Smooth muscle cell (in vitro differentiated cells): Measurements from ENCODE around the gene MAB21L2. TPM values are rescaled to one million over a fixed set of nuclear protein-coding genes. Genes with fewer than 3 reads are reported as not detected.

Source experiments
- DNase-seq: peaks from one replicate; lab custom pipeline; 2025; ENCODE audit not compliant: unreplicated experiment; lab: John Stamatoyannopoulos, UW
- H2AFZ ChIP-seq: fragments of 200-600 bp; sonication (generic); 2 replicates; pipeline ENCODE4 v1.6.0; 2016; ENCODE audit warnings: antibody characterized with exemption, low read depth, mild to moderate bottlenecking
- H3F3A ChIP-seq: fragments of 200-600 bp; sonication (generic); 2 replicates; pipeline ENCODE4 v1.6.0; 2017; ENCODE audit warnings: antibody characterized with exemption, low read depth
- H3K27ac ChIP-seq: fragments of 200-600 bp; sonication (generic); 2 replicates; pipeline ENCODE4 v1.5.1; 2016; ENCODE audit warnings: low read depth, mild to moderate bottlenecking
- H3K27me3 ChIP-seq: fragments of 200-600 bp; sonication (generic); 2 replicates; pipeline ENCODE4 v1.6.1; 2016; ENCODE audit warnings: low read depth, mild to moderate bottlenecking
- H3K36me3 ChIP-seq: fragments of 200-600 bp; sonication (generic); 2 replicates; pipeline ENCODE4 v1.5.1; 2016; ENCODE audit warnings: low read depth
- H3K4me1 ChIP-seq: fragments of 200-600 bp; sonication (generic); 2 replicates; pipeline ENCODE4 v1.5.1; 2016; ENCODE audit warnings: low read depth
- H3K4me2 ChIP-seq: fragments of 200-600 bp; sonication (generic); 2 replicates; pipeline ENCODE4 v1.6.0; 2016; ENCODE audit warnings: mild to moderate bottlenecking
- H3K4me3 ChIP-seq: fragments of 200-600 bp; sonication (generic); 2 replicates; pipeline ENCODE4 v1.5.1; 2016; ENCODE audit warnings: mild to moderate bottlenecking
- H3K79me2 ChIP-seq: fragments of 200-600 bp; sonication (generic); 2 replicates; pipeline ENCODE4 v1.6.0; 2016; ENCODE audit warnings: low read depth, mild to moderate bottlenecking
- H3K9ac ChIP-seq: fragments of 200-600 bp; sonication (generic); 2 replicates; pipeline ENCODE4 v1.6.0; 2016; ENCODE audit warnings: low read depth
- H3K9me3 ChIP-seq: fragments of 200-600 bp; sonication (generic); replicated peaks from 2 replicates; pipeline ENCODE4 v1.5.1; 2016; ENCODE audit warnings: low read depth
- H4K20me1 ChIP-seq: fragments of 200-600 bp; sonication (generic); 2 replicates; pipeline ENCODE4 v1.6.0; 2016; ENCODE audit warnings: low read depth
- CTCF ChIP-seq: fragments of 200-600 bp; sonication (generic); IDR thresholded peaks from 2 replicates; pipeline ENCODE4 v1.5.1; 2017; ENCODE audit warnings: borderline replicate concordance, mild to moderate bottlenecking, antibody characterized with exemption; ENCODE audit not compliant: insufficient read depth, poor library complexity, severe bottlenecking
- WGBS: methylation state at CpG from one replicate; pipeline ENCODE4 v1.1.7; 2016; ENCODE audit warnings: low lambda C conversion rate; 5-methylcytosine and 5-hydroxymethylcytosine counted together
- polyA plus RNA-seq: library from polyadenylated mRNA; unstranded; fragments of >200 nt; fragmentation: Nextera tagmentation; extraction: Ambion mirVana; gene quantifications from 2 replicates; pipeline ENCODE4 v1.2.1, GENCODE V29; 2016
- total RNA-seq: library from RNA; depleted of rRNA; stranded (reverse); fragments of >200 nt; gene quantifications from 2 replicates; pipeline ENCODE4 v1.2.3, GENCODE V29; 2014

MAB21L2 gene
- total and polyA plus RNA-seq, 2 experiments from 2014 or later, result 0.17 to 1.7 TPM

- WGBS, result 49% methylated on average over 5 of the region's 5 CpGs
- Histone ChIP-seq H4K20me1 (no peaks in the 10 kb centered on the region), H3K27me3 (peaks cover 5% of the 10 kb centered on the region), H3K9me3 (no peaks in the 10 kb centered on the region), H3K27ac (no peak overlapping the region), H3K9ac (no peak overlapping the region), H3K36me3 (no peaks in the 10 kb centered on the region), H2AFZ (no peak overlapping the region), H3F3A (no peaks in the 10 kb centered on the region), H3K79me2 (no peaks in the 10 kb centered on the region), H3K4me3 (no peak overlapping the region), H3K4me1 (peaks cover 21% of the 10 kb centered on the region), H3K4me2 (no peak overlapping the region)
- no peak for DNase-seq
- TF ChIP-seq CTCF, result no peak
Measured at GRCh38 chr4:150591406-150591805, 9.5 kb downstream of the MAB21L2 start.

- 71% methylated on average over 4 of the region's 4 CpGs for WGBS
- no peaks in the 10 kb centered on the region for H3F3A ChIP-seq
- no peak for TF ChIP-seq CTCF
- H3K4me2 ChIP-seq, result no peak overlapping the region
- H3K79me2 ChIP-seq, result no peaks in the 10 kb centered on the region
- no peaks in the 10 kb centered on the region for H3K9me3 ChIP-seq
- no peak for DNase-seq
- no peaks in the 10 kb centered on the region for H4K20me1 ChIP-seq
- H3K36me3 ChIP-seq, result no peaks in the 10 kb centered on the region
- peaks cover under 1% of the 10 kb centered on the region for H3K27me3 ChIP-seq
- H2AFZ ChIP-seq, result no peak overlapping the region
- H3K4me3 ChIP-seq, result no peak overlapping the region
- H3K27ac ChIP-seq, result no peak overlapping the region
- H3K9ac ChIP-seq, result no peak overlapping the region
- peaks cover 21% of the 10 kb centered on the region for H3K4me1 ChIP-seq
Measured at GRCh38 chr4:150591904-150592303, 10.0 kb downstream of the MAB21L2 start.

GRCh38 chr4:150593996-150594395, 12.0 kb downstream of the MAB21L2 start:
- Histone ChIP-seq H3K27ac (no peak overlapping the region), H3K9ac (no peak overlapping the region), H3F3A (no peaks in the 10 kb centered on the region), H3K9me3 (no peaks in the 10 kb centered on the region), H2AFZ (no peak overlapping the region), H3K36me3 (no peaks in the 10 kb centered on the region), H3K79me2 (no peaks in the 10 kb centered on the region), H3K4me1 (peaks cover 21% of the 10 kb centered on the region), H4K20me1 (no peaks in the 10 kb centered on the region), H3K4me2 (no peak overlapping the region), H3K4me3 (no peak overlapping the region), H3K27me3 (no peaks in the 10 kb centered on the region)
- no peak for DNase-seq
- 96% methylated on average over 1 of the region's 1 CpG for WGBS
- no peak for TF ChIP-seq CTCF

- no peak for DNase-seq
- H3K4me2 ChIP-seq, result no peak overlapping the region
- no peaks in the 10 kb centered on the region for H3K79me2 ChIP-seq
- TF ChIP-seq CTCF, result no peak
- no peaks in the 10 kb centered on the region for H3K4me1 ChIP-seq
- no peaks in the 10 kb centered on the region for H3K9me3 ChIP-seq
- no peaks in the 10 kb centered on the region for H3K36me3 ChIP-seq
- 87% methylated on average over 12 of the region's 12 CpGs for WGBS
- H3K27ac ChIP-seq, result no peak overlapping the region
- no peak overlapping the region for H3K9ac ChIP-seq
- H4K20me1 ChIP-seq, result no peaks in the 10 kb centered on the region
- no peak overlapping the region for H2AFZ ChIP-seq
- no peaks in the 10 kb centered on the region for H3K27me3 ChIP-seq
- no peaks in the 10 kb centered on the region for H3F3A ChIP-seq
- no peak overlapping the region for H3K4me3 ChIP-seq
Measured at GRCh38 chr4:150598909-150599308, 17.0 kb downstream of the MAB21L2 start.
